Medulla oblongata (tissue), 1 donor: ENCODE measurements around the gene KRTAP5-5.
"Not testable (repeated sequence)": the region's sequence is repeated elsewhere in the genome, so short reads cannot be mapped to it uniquely, and the experiment has no call there.

ENCODE experiments used
- DNase-seq: peaks from one replicate; pipeline ENCODE4 v3.0.0-alpha.2; 2015; ENCODE audit errors: extremely low spot score

KRTAP5-5 gene

DNA sequence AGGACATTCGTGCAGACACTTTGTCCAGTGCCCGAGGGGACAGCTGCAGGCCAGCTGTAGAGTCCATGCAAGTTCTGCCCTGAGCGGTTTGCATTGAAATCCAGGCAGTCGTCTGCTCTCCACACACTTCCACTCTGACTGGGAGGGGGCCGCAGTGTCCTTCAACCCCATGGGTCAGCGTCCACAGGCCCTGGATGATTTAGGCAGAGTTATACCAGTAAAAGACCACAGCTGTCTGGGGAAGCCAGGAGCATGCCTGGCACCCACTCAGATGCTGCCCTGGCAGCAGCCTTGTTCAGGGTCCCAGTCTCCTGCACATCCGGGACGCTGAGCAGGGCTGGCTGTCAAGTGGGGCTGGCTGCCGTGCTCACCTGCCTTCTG is 26.5 kb downstream of the KRTAP5-5 start:
- no peak for DNase-seq

DNA sequence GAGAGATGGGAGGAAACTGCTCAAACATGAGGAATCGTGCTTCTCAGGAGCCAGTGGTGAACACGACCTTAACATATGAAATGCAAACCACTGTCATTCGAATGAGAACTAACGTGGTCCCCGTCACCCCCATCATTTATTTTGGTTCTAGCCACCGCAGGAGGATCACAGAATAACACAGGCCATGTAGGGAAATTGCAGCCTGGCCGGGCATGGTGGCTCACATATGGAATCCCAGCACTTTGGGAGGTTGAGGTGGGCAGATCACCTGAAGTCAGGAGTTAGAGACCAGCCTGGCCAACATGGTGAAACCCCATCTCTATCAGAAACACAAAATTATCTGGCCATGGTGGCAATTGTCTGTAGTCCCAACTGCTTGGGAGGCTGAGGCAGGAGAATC is 27.1 kb downstream of the KRTAP5-5 start:
- DNase-seq: no peak

DNA sequence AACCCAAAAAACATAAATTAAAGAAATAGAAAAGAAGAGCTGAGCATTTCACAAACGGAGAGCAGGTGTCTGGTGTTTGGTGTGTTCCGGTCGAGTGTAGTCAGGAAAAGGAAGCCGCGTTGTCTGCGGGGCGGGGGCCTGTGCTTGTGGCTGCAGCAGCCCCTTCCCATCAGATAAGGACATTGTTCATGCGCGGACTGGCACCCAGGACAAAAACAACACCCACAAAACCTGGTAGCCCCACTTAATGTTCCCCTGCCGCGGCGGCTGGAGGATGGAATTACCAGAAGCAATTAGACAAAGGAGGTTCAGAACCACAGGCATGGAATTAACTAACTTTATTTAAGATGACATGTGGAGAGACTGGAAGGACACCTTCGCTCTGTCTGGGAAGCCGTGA is 29.9 kb downstream of the KRTAP5-5 start:
- DNase-seq: no peak

DNA sequence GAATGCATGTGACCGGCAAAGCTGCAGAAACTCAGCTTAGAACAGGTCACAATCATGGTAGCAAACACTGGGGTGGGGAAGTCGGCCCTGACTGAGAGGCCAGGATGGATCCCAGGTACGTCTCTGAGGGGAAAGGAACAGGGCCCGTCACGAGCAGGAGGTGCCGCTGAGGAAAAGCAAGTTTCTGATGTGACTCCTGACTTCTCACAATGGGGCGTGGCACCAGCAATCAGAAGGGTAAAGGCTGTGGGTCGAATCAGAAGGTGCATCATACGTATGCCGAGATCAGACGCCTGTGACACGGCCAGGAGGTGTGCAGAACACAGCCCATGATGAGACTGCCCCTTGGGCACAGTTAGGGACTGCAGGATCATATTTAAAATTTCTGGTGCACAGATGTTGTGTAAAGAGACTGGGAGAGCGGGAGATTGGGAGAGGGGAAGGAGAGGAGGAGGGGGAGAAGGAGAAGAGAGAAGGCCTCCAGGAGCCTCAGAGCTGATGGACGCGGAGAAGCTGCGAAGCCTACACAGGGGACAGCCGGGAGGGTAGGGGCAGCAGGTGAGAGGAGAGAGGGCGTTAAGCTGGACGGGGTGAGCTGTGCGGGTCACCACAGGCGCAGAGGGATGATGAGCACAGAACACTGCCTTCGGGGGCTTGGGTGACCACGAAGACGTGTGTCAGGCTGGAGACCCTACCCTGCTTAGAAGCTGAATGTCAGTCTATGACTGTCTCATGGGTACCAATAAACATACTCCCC is 30.7 kb downstream of the KRTAP5-5 start:
- no peak for DNase-seq

DNA sequence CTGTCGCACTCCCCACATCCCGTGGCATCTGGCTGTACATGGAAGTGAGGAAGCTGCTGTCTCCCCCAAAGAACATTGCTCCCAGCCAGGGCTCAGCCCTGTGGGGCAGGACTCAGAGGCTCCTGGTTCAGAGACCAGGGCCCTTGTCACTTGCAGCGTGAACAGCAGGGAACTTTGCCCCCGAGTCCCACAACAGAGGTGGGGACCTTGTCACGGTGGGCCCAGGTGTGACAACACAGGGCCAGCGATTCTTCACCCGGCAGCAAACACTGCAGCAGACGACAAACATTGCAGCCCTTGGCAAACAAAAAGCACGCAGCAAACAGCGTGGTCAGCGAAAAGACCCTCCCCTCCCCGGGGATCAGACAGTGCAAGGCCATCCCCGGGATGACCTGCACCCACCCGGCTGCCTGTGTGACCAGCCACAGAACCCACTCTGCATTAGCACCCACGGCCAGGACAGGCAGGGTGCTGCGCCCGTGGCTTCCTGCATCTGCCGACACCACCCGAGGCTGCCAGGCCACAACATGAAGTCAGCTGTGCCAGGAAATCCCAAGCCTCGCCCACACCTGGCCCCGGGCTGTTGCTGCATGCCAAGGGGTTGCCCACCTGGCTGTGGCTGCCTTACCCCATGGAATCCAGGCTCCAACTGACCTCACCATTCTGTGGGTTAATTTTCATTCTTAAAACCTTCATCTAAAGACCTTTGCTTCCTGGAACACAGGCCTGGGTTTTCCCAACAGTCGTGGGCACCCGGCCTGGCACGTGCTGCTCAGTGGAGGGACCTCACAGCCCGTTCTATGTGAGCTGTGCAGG is 32.1 kb downstream of the KRTAP5-5 start:
- not testable (repeated sequence) for DNase-seq

DNA sequence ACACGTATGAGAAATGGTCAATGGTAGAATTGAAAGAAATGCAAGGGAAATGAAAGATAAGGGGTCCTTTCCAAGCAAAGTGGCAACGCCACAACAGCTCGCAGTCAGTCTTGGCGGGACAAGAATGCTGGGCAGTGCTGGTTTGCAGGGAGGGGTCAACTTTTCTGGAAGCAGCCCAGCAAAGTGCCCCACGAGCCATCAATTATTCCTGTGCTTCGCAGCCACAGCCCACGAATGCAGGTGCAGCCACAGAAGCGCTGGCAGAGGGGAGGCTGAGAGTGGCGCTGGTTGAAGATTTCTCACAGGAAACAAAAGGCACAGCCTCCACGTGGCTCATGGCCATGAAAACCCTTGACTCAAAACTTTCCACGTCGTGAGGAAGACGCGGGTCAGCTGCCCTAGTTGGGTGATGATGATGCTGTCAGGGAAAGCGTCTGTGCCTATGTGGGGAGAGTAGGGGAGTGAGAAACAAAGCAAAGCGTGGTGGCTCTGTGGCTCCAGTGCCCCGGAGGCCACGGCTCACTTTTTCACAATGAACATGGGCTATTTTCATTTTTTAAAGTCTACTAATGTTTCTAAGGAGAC is 33.2 kb downstream of the KRTAP5-5 start:
- not testable (repeated sequence) for DNase-seq

DNA sequence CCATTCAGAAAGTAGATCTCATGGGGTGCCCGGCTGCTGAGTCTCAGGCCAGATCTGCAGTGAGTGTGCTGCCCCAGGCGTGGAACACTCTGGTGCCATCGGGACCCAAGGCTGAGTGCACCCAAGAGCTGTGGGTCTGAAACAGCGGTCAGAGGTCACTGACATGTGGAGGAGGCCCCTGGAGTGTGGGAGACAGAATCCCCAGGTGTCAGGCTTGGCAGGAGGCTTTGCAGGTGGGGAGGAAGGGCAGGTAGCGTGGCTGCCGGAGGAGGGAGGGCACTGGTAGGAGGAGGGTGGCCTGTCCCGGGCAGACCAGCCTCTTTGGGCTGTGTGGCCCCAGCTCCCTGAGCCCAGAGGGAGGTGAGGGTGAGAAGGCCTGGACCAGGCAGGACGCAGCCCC is 35.7 kb downstream of the KRTAP5-5 start:
- no peak for DNase-seq

DNA sequence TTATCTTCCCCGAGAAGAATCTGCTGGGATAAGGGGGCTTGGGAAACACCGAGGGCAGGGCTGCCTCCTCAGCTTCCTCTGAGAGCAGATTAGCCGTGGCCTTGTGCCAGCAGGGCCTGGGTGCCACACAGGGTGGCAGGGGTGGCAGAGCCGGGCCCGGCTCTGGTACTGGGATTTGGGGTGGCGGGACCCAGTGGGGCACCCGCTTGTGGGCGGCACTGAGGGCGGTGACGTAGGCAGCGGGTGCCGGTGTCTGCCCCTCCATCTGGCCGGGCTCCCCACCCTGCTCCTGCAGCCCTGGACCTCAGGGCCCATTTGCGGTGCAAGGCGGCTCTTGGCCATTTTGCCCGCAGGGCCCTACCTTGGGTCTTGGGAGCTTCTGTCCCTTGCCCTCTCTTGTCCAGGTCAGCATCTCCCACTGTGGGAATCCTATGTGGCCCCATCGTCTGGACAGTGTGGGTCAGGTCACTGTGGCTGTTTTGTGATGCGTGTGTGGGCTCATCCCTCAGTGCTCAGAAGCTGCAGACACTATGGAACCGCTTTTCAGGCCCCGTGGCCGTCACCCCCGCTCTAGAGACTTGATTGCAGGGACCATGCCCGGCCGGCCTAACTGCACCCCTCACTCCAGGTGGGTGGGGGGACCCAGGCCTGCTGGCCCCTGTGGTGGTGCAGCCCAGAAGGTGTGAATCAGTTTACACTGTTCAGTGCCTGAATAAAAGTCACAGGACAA is 37.7 kb downstream of the KRTAP5-5 start:
- no peak for DNase-seq

DNA sequence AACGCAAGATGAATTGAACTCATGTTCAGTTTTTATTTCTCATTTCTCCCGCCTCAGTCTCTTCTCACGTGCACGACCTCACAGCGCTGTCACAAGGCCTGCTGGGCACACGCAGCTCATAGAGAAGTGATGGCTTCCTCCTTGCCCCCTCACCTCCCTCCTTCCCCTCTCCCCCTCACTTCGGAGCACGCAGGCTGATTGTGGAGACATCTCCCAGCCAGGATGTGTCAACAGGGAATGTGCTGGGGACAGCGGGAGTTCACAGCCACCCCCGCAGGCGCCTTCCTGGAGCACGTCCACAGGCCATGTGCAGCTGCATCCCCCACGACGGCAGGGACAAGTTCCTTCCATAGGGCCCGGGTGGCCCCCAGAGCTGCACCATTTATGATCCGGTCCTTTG is 38.3 kb downstream of the KRTAP5-5 start:
- DNase-seq: no peak

DNA sequence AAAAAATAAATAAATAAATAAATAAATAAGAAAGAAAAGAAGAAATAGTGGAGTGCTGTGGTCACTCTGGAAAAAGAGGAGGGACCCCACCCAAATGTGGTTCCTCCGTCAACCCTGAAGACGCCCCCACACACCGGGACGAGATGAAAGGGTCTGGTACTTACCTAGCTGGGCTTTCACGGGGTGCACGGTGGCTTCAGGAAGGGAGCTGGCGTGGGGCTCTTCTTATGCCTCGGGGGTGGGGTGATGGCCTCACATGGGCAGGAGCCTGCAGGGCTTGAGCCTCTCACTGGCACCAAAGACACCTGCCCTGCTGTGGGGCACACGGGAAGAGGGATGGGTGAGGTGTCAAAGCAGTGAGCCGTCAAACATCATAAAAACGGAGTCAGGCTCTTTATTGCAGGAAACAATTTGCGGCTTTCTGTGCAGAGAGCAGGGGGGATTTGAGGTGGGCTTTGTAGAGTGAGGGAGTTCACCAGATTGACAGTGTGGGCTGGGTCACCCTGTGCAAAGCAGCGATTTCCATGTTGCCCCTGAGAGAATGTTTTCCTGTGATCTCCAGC is 39.4 kb downstream of the KRTAP5-5 start:
- no peak for DNase-seq

DNA sequence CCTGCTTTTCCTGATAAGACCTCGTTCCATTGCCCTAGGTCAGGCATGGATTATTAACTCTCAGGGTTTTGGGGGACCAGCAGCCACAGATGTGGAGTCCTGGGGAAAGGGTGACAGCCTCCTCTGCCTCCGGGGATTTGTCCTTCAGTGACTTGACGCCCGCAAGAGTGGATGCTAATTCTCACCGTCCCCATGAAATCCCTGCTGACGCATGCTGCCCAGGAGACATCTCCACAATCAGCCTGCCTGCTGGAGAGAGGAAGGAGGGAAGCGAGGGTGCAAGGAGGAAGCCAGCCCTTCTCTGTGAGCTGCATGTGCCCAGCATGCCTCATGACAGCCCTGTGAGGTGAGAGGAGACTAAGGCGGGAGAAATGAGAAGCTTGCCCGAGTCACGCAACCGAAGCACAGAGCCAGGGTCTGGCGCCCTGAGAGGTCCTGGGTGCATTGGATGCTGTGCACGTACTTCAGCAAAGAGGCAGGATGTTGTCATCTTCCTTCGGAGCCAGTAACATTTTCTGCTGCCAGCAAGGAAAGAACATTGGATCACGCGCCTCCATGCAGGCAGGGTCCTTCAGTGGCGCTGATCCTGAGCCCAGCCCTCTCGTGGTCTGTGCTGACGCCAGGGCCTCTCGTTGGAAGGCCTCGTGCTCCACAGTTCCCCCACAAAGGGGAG is 40.1 kb downstream of the KRTAP5-5 start:
- DNase-seq: peak; percentile 49

DNA sequence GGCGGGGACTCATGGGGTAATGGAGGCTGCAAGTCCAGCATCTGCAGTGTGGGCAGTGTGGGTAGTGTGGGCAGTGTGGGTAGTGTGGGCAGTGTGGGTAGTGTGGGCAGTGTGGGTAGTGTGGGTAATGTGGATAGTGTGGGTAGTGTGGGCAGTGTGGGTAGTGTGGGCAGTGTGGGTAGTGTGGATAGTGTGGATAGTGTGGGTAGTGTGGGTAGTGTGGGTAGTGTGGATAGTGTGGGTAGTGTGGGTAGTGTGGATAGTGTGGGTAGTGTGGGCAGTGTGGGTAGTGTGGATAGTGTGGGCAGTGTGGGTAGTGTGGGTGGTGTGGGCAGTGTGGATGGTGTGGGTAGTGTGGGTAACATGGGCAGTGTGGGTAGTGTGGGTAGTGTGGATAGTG is 40.9 kb downstream of the KRTAP5-5 start:
- DNase-seq: not testable (repeated sequence)

DNA sequence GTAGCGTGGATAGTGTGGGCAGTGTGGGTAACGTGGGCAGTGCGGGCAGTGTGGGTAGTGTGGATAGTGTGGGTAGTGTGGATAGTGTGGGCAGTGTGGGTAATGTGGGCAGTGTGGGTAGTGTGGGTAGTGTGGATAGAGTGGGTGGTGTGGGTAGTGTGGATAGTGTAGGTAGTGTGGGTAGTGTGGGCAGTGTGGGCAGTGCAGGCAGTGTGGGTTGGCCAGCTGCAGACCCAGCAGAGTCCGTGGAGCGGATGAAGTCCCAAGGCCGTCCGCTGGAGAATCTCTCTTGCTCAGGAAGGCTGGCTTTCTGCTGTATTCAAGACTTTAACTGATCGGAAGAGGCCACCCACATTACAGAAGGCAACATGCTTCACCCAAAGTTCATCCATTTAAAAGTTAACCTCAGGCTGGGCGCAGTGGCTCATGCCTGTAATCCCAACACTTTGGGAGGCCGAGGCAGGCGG is 41.4 kb downstream of the KRTAP5-5 start:
- no peak for DNase-seq

DNA sequence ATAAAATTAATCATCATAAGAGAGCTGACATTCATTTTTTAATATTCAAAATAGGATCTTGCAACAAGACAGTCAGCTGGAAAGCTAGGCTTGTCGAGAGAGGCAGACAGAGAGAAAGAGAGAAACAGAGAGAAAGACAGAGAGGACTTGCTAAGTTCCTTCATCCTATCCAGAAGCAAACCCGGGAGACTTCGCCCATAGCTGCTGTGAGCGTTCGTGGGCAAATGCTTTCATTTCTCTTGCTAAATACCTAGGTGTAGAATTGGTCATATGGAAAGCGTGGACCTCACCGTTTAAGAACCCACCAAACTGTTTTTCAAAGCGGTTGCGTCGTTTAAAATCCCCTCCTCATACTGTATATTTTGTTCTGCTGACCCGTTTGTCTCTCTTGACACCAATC is 42.1 kb downstream of the KRTAP5-5 start:
- no peak for DNase-seq

DNA sequence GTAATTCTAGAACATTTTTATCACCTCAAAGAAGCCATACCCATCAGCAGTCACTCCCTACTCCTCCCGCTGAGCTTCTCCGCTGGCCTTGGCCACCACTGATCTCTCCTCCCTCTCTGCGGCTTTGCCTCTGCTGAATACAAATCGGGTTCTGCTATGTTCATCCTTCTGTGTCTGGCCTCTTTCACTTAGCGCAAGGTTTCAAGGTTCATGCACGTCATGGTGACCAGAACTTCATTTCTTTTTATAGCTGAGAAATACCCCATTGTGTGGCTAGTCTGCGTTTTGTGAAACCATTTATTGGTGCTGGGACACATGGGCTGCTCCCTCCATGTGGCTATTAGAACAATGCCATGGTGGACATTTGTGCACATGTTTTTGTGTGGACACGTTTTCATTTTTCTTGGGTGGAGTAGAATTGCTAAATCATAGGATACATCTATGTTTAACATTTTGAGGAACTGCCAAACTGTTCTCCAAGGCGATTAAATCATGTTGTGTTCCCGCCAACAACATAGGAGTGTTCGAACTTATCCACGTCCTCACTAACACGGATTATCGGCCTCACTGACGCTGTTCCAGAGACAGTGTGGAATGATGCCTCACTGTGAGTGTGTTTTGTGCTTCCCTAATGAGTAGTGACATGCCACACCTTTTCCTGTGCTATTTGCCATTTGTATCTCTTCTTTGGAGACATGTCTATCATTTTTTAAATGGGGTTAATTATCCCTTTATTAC is 43.2 kb downstream of the KRTAP5-5 start:
- no peak for DNase-seq

DNA sequence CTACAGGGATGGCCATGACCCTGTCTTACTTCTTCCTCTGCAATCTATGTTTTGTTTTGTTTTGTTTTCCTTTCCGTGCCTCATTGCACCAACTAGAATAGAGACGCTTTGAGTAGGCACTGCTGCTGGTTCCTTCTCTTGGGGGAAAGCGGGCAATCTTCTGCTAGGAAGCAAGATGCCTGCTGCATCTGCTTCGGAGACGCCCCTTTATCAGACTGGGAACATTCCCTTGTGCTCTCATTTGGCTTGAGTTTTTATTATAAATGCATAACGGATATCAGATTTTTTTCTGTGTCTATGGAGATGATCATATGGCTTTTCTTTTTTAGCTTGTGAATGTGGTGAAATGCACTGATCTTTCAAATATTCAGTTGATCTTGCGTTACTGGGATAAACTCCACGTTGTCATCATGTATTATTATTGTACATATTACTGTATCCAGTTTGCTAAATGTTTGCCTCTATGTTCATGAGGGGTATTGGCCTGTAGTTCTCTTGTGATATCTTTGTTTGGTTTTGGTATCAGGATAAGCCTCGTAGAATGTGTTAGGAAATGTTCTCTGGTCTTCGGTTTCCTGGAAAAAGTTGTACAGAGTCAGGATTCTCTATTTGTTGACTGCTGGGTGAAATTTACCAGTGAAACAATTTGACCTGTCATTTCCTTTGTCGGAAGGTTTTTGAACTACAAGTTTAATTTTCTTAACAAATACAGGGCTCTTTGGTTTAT is 44.0 kb downstream of the KRTAP5-5 start:
- no peak for DNase-seq

DNA sequence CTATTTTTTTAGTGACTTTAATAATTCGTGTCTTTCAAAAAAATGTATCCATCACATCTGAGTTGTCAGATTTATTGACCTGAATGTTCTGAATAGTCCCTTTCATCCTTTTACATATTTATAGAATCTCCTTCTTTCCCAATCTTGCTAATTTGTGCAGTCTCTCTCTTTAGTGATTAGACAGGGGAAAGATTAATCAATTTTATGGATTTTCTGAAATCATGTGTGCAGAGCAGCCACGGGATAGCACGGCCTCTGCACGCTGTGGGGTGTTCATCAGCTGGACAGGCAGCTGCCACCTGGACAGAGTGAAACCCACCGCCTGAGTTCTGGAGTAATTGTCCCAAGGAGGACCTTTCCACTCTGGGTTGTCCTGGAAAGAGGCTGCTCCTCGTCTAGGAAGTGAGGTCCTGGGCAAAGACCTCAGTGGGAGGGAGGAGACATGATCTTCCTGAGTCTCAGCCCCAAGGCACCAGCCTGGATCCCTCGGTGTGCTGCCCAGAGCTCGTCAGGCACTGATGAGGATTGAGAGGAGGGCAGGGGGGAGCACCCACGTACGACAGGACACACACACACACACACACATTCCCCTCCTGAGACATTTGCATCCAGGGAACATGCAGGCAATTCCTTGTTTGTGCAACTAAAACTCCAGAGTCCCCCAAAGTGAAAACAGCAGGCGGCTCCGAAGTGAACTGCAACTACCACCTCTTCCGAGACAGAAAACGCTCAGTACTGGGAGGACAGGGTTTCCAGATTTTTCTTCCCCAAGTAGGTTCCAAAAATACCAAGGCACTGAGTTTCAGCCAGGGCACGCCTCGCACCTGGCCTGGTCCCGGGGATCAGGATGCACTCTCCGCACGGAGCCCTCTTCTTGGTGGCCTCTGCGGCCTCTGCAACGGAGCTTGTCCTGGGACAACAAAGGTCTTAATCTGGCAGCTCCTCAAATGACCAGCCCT is 44.9 kb downstream of the KRTAP5-5 start:
- DNase-seq: no peak

DNA sequence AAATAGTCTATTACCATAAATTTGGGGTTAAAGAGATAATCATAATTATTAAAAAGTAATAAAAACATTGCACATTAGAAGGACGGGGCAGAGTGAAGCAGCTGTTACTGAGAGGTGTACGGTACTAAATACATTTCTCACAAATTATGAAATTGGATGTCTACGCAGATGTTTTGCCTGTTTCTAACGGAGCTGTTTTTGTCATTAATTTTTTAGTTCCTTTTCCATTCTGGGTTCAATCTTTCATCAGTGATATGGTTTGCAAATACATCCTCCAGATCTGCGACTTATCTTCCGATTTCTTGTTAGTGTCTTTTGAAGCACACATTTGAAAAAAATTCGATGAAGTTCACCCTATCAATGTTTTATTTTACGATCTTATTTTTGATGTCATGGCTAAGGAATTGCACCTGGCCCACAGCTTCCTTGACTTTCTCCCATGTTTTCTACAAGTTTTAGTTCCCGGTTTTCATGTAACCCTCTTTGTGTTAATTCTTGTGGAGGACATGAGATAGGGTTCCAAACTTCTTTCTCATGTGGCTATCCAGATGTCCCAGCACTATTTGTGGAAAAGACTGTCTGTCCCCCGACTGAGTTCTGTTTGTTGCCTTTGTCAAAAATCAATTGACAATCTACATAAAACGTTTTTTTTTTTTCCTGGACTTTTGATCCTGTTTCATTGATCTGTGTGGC is 46.1 kb downstream of the KRTAP5-5 start:
- no peak for DNase-seq
